GM12891 (cell line): Measurements from ENCODE around the gene SLC7A9. TPM values are rescaled to one million over a fixed set of nuclear protein-coding genes. Genes with fewer than 3 reads are reported as not detected.

ENCODE experiments used
- DNase-seq: peaks from one replicate; pipeline ENCODE4 v3.0.0; 2011; ENCODE audit warnings: low spot score; ENCODE audit not compliant: insufficient read length
- FAIRE-seq: peaks from 2 replicates; lab custom pipeline; 2011; peaks lifted over from hg19 to GRCh38; lab: Jason Lieb, UNC
- PAX5 ChIP-seq: IDR thresholded peaks from 2 replicates; pipeline ENCODE4 v1.6.1; 2011; ENCODE audit warnings: low read length, moderate library complexity, mild to moderate bottlenecking; ENCODE audit not compliant: insufficient read depth, severe bottlenecking
- POLR2A ChIP-seq: IDR thresholded peaks from 2 replicates; pipeline ENCODE4 v1.6.1; 2011; ENCODE audit warnings: low read depth, low read length, control low read depth
- POLR2AphosphoS5 ChIP-seq: IDR thresholded peaks from 2 replicates; pipeline ENCODE4 v1.6.1; 2011; ENCODE audit warnings: low read depth, low read length, control low read depth
- POU2F2 ChIP-seq: IDR thresholded peaks from 2 replicates; pipeline ENCODE4 v1.6.1; 2011; ENCODE audit warnings: low read depth, mild to moderate bottlenecking, control low read depth, low read length, moderate library complexity
- SPI1 ChIP-seq: IDR thresholded peaks from 2 replicates; pipeline ENCODE4 v1.6.1; 2011; ENCODE audit warnings: low read depth, low read length, control low read depth
- TAF1 ChIP-seq: IDR thresholded peaks from 2 replicates; pipeline ENCODE4 v1.6.1; 2011; ENCODE audit warnings: low read depth, low read length, control low read depth
- polyA plus RNA-seq: library from polyadenylated mRNA; unstranded; fragments of >200 nt; gene quantifications from one replicate; pipeline ENCODE4 v1.2.1, GENCODE V29; 2012; ENCODE audit warnings: low read depth, missing spikeins, inconsistent platforms; ENCODE audit not compliant: missing spikeins

Gene SLC7A9
- polyA plus RNA-seq: 0.06 TPM

DNA sequence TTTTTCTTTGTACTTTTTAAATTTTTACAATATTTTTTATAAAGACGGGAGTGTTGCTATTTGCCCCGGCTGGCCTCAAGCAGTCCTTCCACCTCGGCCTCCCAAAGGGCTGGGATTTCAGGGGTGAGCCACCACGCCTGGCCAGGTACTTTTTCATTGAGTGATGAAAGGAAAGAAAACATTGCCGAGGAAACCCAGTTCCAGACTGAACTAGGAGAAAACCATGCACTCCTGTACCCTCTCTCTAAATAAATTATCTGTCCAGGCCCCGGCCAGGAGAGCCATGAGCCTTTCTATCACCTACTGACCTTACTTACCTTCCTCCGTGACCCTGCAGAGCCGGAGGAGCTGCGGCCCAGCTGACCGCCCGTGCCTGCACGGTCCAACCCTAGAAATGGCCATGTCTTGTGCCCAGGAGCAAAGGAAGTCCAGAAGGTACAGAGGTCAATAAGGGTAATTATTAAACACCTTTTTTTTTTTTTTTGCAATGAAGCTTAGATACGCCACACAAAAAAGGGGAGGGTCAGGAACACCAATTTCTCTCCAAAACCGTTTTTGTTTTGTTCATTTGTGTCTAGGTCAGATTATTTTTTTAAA, at the start of gene SLC7A9:
SLC7A9 (minus strand) TSS at position 399 of the 597 bp plus-strand sequence. CDS start 1,233 bp downstream, outside the sequence.
- TF ChIP-seq TAF1: no peak
- TF ChIP-seq PAX5: no peak
- no peak for TF ChIP-seq POLR2AphosphoS5
- no peak for TF ChIP-seq POLR2A
- no peak for TF ChIP-seq SPI1
- no peak for TF ChIP-seq POU2F2
- FAIRE-seq (no peak), DNase-seq (no peak)

DNA sequence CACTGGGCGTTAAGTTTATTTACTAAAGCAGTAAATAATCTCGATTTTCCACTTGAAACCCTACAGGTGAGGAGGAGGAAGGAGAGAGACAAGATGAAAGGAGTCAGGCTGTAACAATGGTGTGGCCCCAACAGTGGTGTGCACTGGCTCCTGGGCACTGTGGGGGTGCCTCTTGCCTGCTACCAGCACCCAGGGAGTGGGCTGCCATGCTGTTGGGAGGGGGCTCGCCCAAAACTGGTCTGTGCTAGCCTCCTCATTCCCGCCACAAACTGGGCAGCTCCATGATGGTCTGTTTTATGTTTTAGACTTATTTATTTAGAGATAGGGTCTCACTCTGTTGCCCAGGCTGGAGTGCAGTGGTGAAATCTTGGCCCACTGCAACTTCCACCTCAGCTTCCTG, 49.8 kb upstream of the SLC7A9 start:
- FAIRE-seq (no peak), DNase-seq (no peak)
- TF ChIP-seq PAX5 (no peak), POU2F2 (no peak), POLR2AphosphoS5 (no peak), POLR2A (no peak), TAF1 (no peak), SPI1 (no peak)

DNA sequence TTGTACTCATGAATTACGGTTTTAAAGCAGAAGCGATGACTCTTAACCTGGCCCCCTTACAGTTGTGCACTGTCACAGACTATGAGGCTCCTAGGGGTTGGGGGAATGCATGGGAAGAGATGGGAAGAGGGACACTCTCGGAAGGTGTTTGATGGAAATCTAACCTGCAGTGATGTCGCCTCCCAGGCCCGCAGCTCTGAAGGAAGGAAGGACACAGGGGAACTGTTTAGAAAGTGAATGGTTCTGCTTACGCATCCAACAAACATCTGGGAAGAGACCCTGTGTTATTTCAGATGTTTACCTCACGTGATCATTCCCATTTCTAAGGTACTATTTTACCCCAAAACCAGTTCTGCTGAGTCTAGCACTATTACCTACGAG, 48.0 kb upstream of the SLC7A9 start:
- FAIRE-seq: no peak
- TF ChIP-seq SPI1 (no peak), POU2F2 (no peak), POLR2AphosphoS5 (no peak), POLR2A (no peak), PAX5 (no peak), TAF1 (no peak)
- no peak for DNase-seq

DNA sequence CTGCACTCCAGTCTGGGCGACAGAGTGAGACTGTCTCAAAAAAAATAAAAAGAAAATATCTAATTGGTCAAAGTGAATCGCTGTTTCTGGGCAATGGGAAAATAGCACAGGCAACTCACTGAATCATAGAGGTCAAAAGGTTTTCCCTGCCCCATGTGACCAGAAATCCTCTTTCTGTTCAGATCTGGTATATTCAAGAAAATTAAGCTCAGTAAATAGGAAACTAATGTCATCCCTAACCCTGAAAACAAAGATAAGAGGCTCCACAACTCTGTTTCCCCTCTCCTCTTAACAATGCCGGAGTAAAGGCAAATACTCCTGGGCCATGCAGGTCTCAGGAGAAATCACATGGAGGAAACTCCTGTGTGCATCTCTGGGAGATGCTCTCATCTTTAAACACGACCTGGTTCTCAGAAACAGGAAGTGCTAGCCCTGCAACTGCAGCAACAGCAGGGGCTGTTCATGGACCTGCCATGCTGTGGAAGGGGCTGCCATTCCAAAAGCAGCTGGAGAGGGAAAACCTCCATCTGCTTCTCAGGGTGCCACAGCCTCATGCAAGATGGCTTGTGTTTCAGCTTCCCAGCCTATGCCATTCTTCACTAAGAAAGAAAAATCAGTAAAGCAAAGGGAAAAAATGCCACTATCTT, 47.5 kb upstream of the SLC7A9 start:
- no peak for DNase-seq
- TF ChIP-seq POLR2A (no peak), SPI1 (peak; percentile 87)
- no peak for FAIRE-seq

DNA sequence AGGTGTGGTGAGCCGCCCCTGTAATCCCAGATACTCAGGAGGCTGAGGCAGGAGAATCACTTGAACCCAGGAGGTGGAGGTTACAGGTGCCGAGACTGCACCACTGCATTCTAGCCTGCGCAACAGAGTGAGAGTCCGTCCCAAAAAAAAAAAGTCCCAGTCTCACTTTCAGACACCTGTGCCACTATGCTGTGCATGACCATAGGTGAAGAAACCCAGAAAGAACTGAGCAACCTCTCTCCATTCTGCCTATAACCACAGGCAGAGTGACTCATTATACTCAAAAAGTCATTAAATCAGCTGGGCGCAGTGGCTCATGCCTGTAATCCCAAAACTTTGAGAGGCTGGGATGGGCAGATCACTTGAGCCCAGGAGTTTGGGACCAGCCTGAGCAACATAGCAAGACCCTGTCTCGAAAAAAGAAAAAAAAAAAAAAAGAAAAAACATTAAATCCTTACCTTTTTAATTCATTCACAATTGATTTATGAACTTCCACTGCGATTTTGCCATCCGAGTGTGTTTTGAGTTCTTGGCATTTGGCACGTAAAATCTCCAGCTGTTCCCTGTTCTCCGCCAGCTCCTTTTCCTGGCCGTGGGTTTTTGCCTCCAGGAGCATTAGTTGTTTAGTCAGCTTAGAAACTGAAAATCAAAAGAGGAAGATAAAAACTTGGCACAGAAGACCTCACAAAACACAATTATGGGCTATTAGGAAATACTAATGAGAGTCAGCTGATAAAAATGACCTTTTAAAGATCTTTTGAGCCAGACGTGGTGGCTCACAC, 45.5 kb upstream of the SLC7A9 start:
- no peak for DNase-seq
- no peak for FAIRE-seq
- TF ChIP-seq SPI1 (no peak), TAF1 (no peak), POLR2A (no peak)

DNA sequence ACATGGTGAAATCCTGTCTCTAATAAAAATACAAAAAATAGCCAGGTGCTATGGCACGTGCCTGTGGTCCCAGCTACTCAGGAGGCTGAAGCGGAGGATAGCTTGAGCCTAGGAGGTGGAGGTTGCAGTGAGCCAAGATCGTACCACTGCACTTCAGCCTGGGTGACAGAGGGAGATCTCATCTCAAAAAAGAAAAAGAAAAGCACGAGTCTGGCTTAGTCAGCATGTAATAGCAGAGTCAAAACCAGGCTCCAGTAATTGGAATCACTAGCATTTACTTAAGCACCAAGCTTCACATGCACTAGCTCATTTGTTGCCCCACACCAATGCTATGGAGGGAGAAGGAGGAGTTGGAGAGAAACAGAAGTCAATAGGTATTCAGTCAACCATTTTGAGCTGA, 41.9 kb upstream of the SLC7A9 start:
- no peak for TF ChIP-seq PAX5
- no peak for TF ChIP-seq POLR2AphosphoS5
- TF ChIP-seq SPI1: no peak
- no peak for TF ChIP-seq TAF1
- no peak for TF ChIP-seq POLR2A
- no peak for TF ChIP-seq POU2F2
- DNase-seq (no peak), FAIRE-seq (no peak)

DNA sequence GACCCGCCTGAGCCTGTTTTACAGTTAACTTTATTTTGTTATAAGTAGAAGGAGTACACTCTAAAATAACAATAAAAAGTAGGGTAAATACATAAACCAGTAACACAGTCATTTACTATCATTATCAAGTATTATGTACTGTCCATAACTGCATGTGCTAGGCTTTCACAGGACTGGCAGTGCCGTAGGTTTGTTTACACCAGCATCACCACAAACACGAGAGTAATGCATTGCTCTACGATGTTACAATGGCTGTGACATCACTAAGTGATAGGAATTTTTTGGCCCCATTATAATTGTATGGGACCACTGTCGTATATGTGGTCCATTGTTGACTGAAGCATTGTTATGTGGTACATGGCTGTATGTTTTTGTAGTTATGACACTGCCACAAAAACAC, 41.3 kb upstream of the SLC7A9 start:
- no peak for TF ChIP-seq PAX5
- TF ChIP-seq POLR2A: no peak
- TF ChIP-seq SPI1: no peak
- TF ChIP-seq TAF1: no peak
- TF ChIP-seq POU2F2: no peak
- TF ChIP-seq POLR2AphosphoS5: no peak
- DNase-seq (no peak), FAIRE-seq (no peak)

DNA sequence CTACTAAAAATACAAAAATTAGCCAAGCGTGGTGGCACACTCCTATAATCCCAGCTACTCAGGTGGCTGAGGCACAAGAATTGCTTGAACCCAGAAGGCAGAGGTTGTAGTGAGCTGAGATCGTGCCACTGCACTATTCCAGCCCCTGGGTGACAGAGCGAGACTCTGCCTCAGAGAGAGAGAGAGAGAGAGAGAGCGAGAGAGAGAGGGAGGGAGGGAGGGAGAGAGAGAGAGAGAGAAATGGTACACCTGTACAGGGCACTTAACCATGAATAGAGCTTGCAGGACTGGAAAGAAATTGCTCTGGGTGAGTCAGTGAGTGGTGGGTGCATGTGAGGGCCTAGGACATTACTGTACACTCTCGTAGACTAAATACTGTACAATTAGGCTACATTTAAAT, 40.5 kb upstream of the SLC7A9 start:
- TF ChIP-seq POU2F2: no peak
- FAIRE-seq (no peak), DNase-seq (no peak)

DNA sequence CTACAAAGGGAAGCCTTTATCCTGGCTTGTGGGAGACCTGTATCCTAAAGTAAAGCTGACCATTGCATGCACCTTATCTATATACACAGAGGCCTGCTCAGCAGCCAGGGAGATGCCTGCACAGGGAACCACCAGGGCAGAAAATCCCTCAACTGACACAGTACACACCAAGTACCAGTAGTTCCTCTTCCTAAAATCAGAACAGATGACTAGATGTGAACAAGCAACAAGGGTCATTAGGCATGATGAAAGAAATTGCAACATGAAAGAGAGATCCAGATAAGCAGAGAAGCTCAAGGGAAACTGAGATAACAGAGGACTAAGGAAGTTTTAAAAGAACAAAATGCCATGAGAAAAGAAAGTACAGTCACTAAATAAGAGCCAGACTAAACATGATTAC, 39.7 kb upstream of the SLC7A9 start:
- DNase-seq: no peak
- no peak for TF ChIP-seq SPI1
- no peak for TF ChIP-seq TAF1
- no peak for TF ChIP-seq POU2F2
- no peak for TF ChIP-seq PAX5
- no peak for TF ChIP-seq POLR2A
- TF ChIP-seq POLR2AphosphoS5: no peak
- FAIRE-seq: no peak

DNA sequence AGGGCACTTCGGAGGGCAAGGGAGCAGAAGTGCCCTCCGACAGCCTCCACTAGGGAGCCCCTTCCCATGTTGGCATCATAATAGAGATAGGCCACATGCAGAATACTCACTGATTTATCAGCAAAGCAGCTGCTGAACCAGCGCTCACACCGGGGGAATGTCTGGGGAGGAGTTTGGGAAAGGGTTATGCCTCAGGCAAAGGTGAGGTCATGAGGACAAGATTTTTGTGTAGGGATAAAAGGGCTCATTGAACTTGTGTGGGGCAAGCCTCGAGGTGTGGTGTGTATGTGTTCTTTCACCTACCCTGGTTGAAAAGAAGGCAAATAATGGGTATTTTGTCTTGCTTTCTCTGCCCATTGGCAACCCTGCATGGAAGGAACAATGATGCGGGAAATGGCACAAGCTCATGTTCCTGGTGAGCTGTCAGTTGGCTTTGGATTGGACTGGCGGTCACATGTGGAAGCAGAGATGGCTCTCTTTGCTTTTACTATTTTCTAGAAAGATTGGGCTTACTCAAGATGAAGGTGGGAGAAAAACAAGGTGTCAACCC, 39.1 kb upstream of the SLC7A9 start:
- DNase-seq (no peak), FAIRE-seq (no peak)
- TF ChIP-seq POLR2AphosphoS5 (no peak), POU2F2 (no peak), TAF1 (no peak), POLR2A (no peak), SPI1 (no peak), PAX5 (no peak)

DNA sequence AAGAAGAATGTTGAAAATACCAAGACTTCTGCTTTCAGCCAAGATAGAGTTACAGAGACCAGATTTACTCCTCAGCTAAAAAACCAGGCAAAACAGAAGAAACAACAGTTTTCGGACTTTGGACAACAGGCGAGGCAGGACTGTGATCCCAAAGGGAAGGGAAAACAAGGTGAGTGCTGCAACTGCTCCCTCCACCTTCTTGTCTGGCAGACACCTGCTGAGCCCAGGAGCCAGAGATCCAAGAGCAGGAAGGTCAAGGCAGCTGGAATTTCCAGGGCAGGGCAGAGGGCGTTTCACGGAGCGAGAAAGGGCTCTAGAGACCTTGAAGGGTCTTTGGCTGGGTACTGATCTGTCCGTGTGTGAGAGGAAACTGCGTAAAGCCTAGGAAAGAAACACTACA, 32.9 kb upstream of the SLC7A9 start:
- FAIRE-seq (no peak), DNase-seq (no peak)

More for the DNA sequence above, 32.9 kb upstream of the SLC7A9 start:
- TF ChIP-seq SPI1: no peak
- no peak for TF ChIP-seq PAX5
- TF ChIP-seq POLR2A: no peak
- no peak for TF ChIP-seq POLR2AphosphoS5
- TF ChIP-seq POU2F2: no peak
- TF ChIP-seq TAF1: no peak
